Measurements from ENCODE around the gene GLYATL3. TPM values are rescaled to one million over a fixed set of nuclear protein-coding genes. Genes with fewer than 3 reads are reported as not detected.

GLYATL3 gene
- total RNA-seq, 1 donor from 2014 or later = not detected

DNA sequence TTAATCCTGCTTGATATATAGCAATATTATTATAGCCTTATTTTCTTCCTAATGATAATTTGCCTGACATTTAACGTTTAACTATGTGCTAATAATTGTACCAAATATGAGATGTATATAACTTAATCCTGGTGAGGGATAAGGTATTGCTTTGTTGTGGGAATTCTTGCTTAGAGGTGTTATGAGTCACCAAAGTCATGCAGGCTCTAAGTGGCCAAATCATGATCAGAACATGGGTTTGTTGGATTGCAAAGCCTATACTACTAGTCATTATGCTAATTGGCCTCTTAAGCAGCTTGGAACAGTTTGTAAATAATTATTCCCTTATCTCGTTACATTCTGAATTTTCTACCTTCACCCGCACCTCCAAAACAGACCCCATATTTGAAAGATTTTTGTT is 28.8 kb downstream of the GLYATL3 start:
- no peaks in the 10 kb centered on the region for H3K36me3 Mint-ChIP-seq (ENCODE audit: unreplicated experiment)
- H3K27ac Mint-ChIP-seq (ENCODE audit: unreplicated experiment) = no peak overlapping the region
- H3K9me3 Mint-ChIP-seq (ENCODE audit: unreplicated experiment) = no peaks in the 10 kb centered on the region
- H3K27me3 Mint-ChIP-seq (ENCODE audit: unreplicated experiment) = peaks cover 28% of the 10 kb centered on the region
- no peak for DNase-seq (ENCODE audit: extremely low spot score, unreplicated experiment)
- TF ChIP-seq, protein P1, sequence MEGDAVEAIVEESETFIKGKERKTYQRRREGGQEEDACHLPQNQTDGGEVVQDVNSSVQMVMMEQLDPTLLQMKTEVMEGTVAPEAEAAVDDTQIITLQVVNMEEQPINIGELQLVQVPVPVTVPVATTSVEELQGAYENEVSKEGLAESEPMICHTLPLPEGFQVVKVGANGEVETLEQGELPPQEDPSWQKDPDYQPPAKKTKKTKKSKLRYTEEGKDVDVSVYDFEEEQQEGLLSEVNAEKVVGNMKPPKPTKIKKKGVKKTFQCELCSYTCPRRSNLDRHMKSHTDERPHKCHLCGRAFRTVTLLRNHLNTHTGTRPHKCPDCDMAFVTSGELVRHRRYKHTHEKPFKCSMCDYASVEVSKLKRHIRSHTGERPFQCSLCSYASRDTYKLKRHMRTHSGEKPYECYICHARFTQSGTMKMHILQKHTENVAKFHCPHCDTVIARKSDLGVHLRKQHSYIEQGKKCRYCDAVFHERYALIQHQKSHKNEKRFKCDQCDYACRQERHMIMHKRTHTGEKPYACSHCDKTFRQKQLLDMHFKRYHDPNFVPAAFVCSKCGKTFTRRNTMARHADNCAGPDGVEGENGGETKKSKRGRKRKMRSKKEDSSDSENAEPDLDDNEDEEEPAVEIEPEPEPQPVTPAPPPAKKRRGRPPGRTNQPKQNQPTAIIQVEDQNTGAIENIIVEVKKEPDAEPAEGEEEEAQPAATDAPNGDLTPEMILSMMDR (IDR thresholded peaks at IDR 0.05) = no peak
- no peak overlapping the region for H3K4me3 Mint-ChIP-seq (ENCODE audit: unreplicated experiment)
- H3K4me1 Mint-ChIP-seq (ENCODE audit: unreplicated experiment) = peaks cover 2% of the 10 kb centered on the region

DNA sequence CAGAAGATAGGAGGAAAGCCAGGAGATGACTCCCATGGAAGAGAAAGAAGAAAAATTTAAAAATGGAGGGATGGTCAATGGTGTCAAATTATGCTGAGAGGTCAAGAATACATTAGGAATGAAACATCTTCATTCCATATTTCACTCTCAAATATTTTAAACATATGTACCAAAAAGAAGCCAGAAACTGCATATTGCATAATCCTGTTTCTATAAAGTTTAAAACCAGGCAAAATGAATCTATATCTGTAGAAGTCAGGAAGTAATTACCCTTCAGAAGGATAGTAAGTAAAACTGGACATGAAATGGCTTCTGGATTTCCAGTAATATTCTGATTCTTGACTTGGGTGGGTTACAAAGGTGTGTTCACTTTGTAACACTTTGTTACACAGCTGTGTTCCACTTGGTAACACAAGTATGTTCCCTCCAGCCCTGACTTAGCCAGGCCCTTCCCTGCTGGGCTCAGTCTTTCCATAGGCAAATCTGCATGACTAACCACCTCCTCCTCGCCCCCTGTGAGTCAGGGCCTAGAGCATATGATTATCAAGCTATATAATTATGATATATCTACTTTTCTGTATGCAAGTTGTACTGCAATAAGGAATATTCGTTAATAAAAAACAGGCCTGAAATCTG is 30.5 kb downstream of the GLYATL3 start:
- Mint-ChIP-seq H3K9me3 (ENCODE audit: unreplicated experiment) (no peaks in the 10 kb centered on the region), H3K27me3 (ENCODE audit: unreplicated experiment) (peaks cover 35% of the 10 kb centered on the region), H3K36me3 (ENCODE audit: unreplicated experiment) (no peaks in the 10 kb centered on the region), H3K4me3 (ENCODE audit: unreplicated experiment) (no peak overlapping the region), H3K27ac (ENCODE audit: unreplicated experiment) (no peak overlapping the region), H3K4me1 (ENCODE audit: unreplicated experiment) (peaks cover 2% of the 10 kb centered on the region)
- no peak for DNase-seq (ENCODE audit: extremely low spot score, unreplicated experiment)
- TF ChIP-seq, protein P1 (IDR thresholded peaks at IDR 0.05) = no peak

DNA sequence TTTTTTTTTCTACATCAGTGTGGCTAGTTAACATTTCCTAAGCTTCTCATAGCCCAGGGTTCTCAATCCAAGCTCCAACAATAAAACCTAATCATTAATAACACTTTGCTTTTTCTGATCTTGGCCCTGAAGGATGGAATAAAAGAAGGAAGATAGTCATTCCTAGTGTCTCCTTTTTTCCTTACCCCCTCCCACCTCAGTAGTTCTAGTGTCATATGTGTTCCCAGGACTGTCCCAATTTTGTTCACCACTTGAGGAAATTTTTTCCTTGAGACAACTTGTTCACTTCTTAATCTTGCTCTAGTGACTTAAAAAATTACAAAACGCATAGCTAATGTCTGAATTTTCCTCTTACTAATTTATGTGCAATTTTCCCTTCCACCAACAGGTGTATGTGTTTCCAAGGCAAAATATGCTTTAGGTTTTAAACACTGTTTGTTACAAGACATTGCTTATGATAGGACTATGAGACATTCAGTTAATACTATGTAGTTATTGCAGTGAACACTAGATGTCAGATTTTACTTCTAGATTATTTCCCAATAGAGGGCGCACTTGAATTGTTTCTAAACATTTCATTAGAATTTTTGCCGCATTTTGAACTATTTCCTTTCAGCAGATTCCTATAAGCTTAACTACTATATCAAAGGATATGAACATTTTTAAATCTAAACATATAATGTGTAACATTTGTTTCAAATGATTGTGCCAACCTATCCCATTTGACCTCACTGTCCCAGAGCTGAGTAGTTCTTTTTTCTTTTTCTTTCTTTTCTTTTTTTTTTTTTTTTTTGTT is 32.2 kb downstream of the GLYATL3 start:
- Mint-ChIP-seq H3K27ac (ENCODE audit: unreplicated experiment) (no peak overlapping the region), H3K4me3 (ENCODE audit: unreplicated experiment) (peak overlapping the region; percentile 43), H3K36me3 (ENCODE audit: unreplicated experiment) (no peaks in the 10 kb centered on the region)

DNA sequence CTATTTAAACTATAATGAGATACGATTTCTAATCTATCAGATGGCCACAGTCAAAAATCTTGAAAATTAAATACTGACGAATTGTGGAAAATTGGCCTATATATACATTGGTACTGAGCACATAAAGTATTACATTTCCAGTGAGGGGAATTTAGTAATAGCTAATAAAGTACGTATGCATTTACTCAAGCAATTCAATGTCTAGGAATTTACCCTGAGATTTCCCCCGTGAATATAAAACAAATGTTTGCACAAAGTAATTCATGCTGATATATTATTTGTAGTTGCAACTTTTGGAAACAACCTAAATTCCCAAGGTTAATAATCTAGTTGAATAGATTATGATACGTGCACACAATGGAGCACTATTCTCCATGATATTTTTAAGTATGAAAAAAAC is 36.1 kb downstream of the GLYATL3 start:
- DNase-seq (ENCODE audit: extremely low spot score, unreplicated experiment) = no peak
- TF ChIP-seq, protein P1 (IDR thresholded peaks at IDR 0.05) = no peak
- Mint-ChIP-seq H3K4me1 (ENCODE audit: unreplicated experiment) (peaks cover 2% of the 10 kb centered on the region), H3K4me3 (ENCODE audit: unreplicated experiment) (no peak overlapping the region), H3K27me3 (ENCODE audit: unreplicated experiment) (peaks cover 18% of the 10 kb centered on the region), H3K27ac (ENCODE audit: unreplicated experiment) (no peak overlapping the region), H3K9me3 (ENCODE audit: unreplicated experiment) (no peaks in the 10 kb centered on the region), H3K36me3 (ENCODE audit: unreplicated experiment) (no peaks in the 10 kb centered on the region)

More for the DNA sequence above, 32.2 kb downstream of the GLYATL3 start:
- TF ChIP-seq, protein P1 (IDR thresholded peaks at IDR 0.05) = peak; percentile 83
- no peak for DNase-seq (ENCODE audit: extremely low spot score, unreplicated experiment)
- H3K9me3 Mint-ChIP-seq (ENCODE audit: unreplicated experiment) = no peaks in the 10 kb centered on the region
- peaks cover 2% of the 10 kb centered on the region for H3K4me1 Mint-ChIP-seq (ENCODE audit: unreplicated experiment)
- H3K27me3 Mint-ChIP-seq (ENCODE audit: unreplicated experiment) = peaks cover 32% of the 10 kb centered on the region

DNA sequence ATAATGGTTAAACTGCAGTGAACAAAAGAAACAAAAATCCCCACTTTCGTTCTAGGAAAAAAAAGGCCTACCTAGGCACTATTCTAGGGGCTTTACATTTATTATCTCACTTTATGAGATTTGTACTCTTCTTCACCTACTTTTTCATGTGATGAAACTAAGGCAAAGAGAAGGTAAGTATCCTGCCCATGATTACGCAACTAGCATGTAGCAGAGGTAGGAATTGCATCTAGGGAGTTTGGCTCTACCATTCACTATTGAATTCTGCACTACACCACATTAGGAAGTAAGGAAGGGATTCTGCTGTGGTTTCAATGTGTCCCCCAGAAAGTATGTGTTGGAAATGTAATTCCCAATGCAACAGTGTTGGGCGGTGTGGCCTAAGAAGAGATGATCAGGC is 39.4 kb downstream of the GLYATL3 start:
- H3K27ac Mint-ChIP-seq (ENCODE audit: unreplicated experiment) = no peak overlapping the region
- H3K9me3 Mint-ChIP-seq (ENCODE audit: unreplicated experiment) = no peaks in the 10 kb centered on the region
- no peak for DNase-seq (ENCODE audit: extremely low spot score, unreplicated experiment)
- no peak overlapping the region for H3K4me3 Mint-ChIP-seq (ENCODE audit: unreplicated experiment)
- H3K4me1 Mint-ChIP-seq (ENCODE audit: unreplicated experiment) = no peaks in the 10 kb centered on the region
- H3K27me3 Mint-ChIP-seq (ENCODE audit: unreplicated experiment) = peaks cover 11% of the 10 kb centered on the region
- H3K36me3 Mint-ChIP-seq (ENCODE audit: unreplicated experiment) = no peaks in the 10 kb centered on the region
- TF ChIP-seq, protein P1 (IDR thresholded peaks at IDR 0.05) = no peak
